SK-N-SH treated with all-trans-retinoic acid at 6 μM for 48 hours (cell line): Measurements from ENCODE around the gene PAPPA2.
A peak's percentile ranks its signal among the peaks of the same experiment; 100 is the strongest.

Experiments used
- ATAC-seq: fragments of 200-7000 bp; cut with Tn5 transposase; 3 replicates; pipeline ENCODE4 v1.9.1; 2020; ENCODE audit warnings: mild to moderate bottlenecking, moderate library complexity
- ARNTL ChIP-seq: fragments of 450-650 bp; formaldehyde crosslinking; IDR thresholded peaks from 2 replicates; pipeline ENCODE4 v1.5.0; 2020; ENCODE audit warnings: low read depth, mild to moderate bottlenecking, moderate library complexity, borderline replicate concordance
- BACH2 ChIP-seq: fragments of 250-450 bp; sonication (Bioruptor Pico); IDR thresholded peaks from 2 replicates; pipeline ENCODE4 v1.9.0; 2021; ENCODE audit warnings: mild to moderate bottlenecking, borderline replicate concordance
- CSDC2 ChIP-seq: fragments of 250-450 bp; sonication (Bioruptor Pico); IDR thresholded peaks from 2 replicates; pipeline ENCODE4 v1.5.0; 2020; ENCODE audit warnings: mild to moderate bottlenecking, moderate library complexity
- ESRRG ChIP-seq: fragments of 250-450 bp; sonication (Bioruptor Pico); IDR thresholded peaks from 2 replicates; pipeline ENCODE4 v1.6.1; 2021; ENCODE audit warnings: mild to moderate bottlenecking
- GLIS3 ChIP-seq: fragments of 250-450 bp; sonication (Bioruptor Pico); IDR thresholded peaks from 2 replicates; pipeline ENCODE4 v1.5.0; 2020; ENCODE audit warnings: mild to moderate bottlenecking, moderate library complexity
- ISL1 ChIP-seq: fragments of 250-450 bp; sonication (Bioruptor Pico); IDR thresholded peaks from 2 replicates; pipeline ENCODE4 v2.1.2; 2022; ENCODE audit warnings: mild to moderate bottlenecking, moderate library complexity
- OSR1 ChIP-seq: fragments of 250-450 bp; sonication (Bioruptor Pico); IDR thresholded peaks from 2 replicates; pipeline ENCODE4 v1.8.0; 2022; ENCODE audit warnings: moderate library complexity, mild to moderate bottlenecking, inconsistent platforms
- PPARA ChIP-seq: fragments of 250-450 bp; sonication (Bioruptor Pico); IDR thresholded peaks from 2 replicates; pipeline ENCODE4 v1.5.0; 2020; ENCODE audit warnings: mild to moderate bottlenecking, borderline replicate concordance
- RARB ChIP-seq: fragments of 250-450 bp; sonication (Bioruptor Pico); IDR thresholded peaks from 2 replicates; pipeline ENCODE4 v1.8.0; 2021; ENCODE audit warnings: mild to moderate bottlenecking, moderate library complexity
- SNAI2 ChIP-seq: fragments of 250-450 bp; sonication (Bioruptor Pico); IDR thresholded peaks from 2 replicates; pipeline ENCODE4 v1.5.0; 2020; ENCODE audit warnings: mild to moderate bottlenecking, moderate library complexity
- TCF4 ChIP-seq: fragments of 250-450 bp; sonication (Bioruptor Pico); IDR thresholded peaks from 2 replicates; pipeline ENCODE4 v1.8.0; 2021; ENCODE audit warnings: mild to moderate bottlenecking, moderate library complexity, borderline replicate concordance
- TOX ChIP-seq: fragments of 250-450 bp; sonication (Bioruptor Pico); IDR thresholded peaks from 2 replicates; pipeline ENCODE4 v1.8.0; 2021; ENCODE audit warnings: mild to moderate bottlenecking, moderate library complexity, borderline replicate concordance
- TSHZ2 ChIP-seq: fragments of 250-450 bp; sonication (Bioruptor Pico); IDR thresholded peaks from 2 replicates; pipeline ENCODE4 v1.5.0; 2020; ENCODE audit warnings: mild to moderate bottlenecking, moderate library complexity
- ZC3H10 ChIP-seq: fragments of 250-450 bp; sonication (Bioruptor Pico); IDR thresholded peaks from 2 replicates; pipeline ENCODE4 v1.5.1; 2021; ENCODE audit warnings: mild to moderate bottlenecking, moderate library complexity
- ZFP3 ChIP-seq: fragments of 250-450 bp; sonication (Bioruptor Pico); IDR thresholded peaks from 2 replicates; pipeline ENCODE4 v1.5.0; 2020; ENCODE audit warnings: mild to moderate bottlenecking, moderate library complexity
- ZFP30 ChIP-seq: fragments of 450-650 bp; formaldehyde crosslinking; IDR thresholded peaks from 2 replicates; pipeline ENCODE4 v1.5.0; 2022; ENCODE audit warnings: mild to moderate bottlenecking, moderate library complexity
- ZNF565 ChIP-seq: fragments of 450-650 bp; formaldehyde crosslinking; conservative IDR thresholded peaks from 2 replicates; pipeline ENCODE4 v1.5.0; 2020; ENCODE audit warnings: low read depth, mild to moderate bottlenecking, moderate library complexity
- ZNF70 ChIP-seq: fragments of 450-650 bp; formaldehyde crosslinking; IDR thresholded peaks from 2 replicates; pipeline ENCODE4 v1.5.0; 2020; ENCODE audit warnings: mild to moderate bottlenecking, moderate library complexity
- ZNF8 ChIP-seq: fragments of 450-650 bp; formaldehyde crosslinking; IDR thresholded peaks from 2 replicates; pipeline ENCODE4 v1.5.0; 2020; ENCODE audit warnings: mild to moderate bottlenecking, moderate library complexity
- TF ChIP-seq, protein P1 (sequence below): fragments of 250-450 bp; sonication (Bioruptor Pico); IDR thresholded peaks from 2 replicates; pipeline ENCODE4 v1.8.0; 2021; ENCODE audit warnings: low read depth, mild to moderate bottlenecking, moderate library complexity, borderline replicate concordance
- TF ChIP-seq, protein P2 (sequence below): fragments of 250-450 bp; sonication (Bioruptor Pico); IDR thresholded peaks from 2 replicates; pipeline ENCODE4 v1.5.1; 2020; ENCODE audit warnings: low read depth, mild to moderate bottlenecking, moderate library complexity
- TF ChIP-seq, protein P3 (sequence below): fragments of 250-450 bp; sonication (Bioruptor Pico); IDR thresholded peaks from 2 replicates; pipeline ENCODE4 v1.8.0; 2020; ENCODE audit warnings: mild to moderate bottlenecking, moderate library complexity, borderline replicate concordance
- TF ChIP-seq, protein P4 (sequence below): fragments of 250-450 bp; sonication (Bioruptor Pico); IDR thresholded peaks from 2 replicates; pipeline ENCODE4 v1.5.1; 2021; ENCODE audit warnings: mild to moderate bottlenecking, moderate library complexity

PAPPA2 gene

DNA sequence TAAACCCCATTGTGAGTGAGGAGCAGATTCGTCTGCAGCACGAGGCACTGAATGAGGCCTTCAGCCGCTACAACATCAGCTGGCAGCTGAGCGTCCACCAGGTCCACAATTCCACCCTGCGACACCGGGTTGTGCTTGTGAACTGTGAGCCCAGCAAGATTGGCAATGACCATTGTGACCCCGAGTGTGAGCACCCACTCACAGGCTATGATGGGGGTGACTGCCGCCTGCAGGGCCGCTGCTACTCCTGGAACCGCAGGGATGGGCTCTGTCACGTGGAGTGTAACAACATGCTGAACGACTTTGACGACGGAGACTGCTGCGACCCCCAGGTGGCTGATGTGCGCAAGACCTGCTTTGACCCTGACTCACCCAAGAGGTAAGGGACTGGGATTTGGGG is 132.2 kb downstream of the PAPPA2 start (continued):
- TF ChIP-seq, protein P1, sequence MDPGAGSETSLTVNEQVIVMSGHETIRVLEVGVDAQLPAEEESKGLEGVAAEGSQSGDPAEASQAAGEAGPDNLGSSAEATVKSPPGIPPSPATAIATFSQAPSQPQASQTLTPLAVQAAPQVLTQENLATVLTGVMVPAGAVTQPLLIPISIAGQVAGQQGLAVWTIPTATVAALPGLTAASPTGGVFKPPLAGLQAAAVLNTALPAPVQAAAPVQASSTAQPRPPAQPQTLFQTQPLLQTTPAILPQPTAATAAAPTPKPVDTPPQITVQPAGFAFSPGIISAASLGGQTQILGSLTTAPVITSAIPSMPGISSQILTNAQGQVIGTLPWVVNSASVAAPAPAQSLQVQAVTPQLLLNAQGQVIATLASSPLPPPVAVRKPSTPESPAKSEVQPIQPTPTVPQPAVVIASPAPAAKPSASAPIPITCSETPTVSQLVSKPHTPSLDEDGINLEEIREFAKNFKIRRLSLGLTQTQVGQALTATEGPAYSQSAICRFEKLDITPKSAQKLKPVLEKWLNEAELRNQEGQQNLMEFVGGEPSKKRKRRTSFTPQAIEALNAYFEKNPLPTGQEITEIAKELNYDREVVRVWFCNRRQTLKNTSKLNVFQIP (CRISPR knock-in tag), result no peak
- TF ChIP-seq ZFP3 (CRISPR knock-in tag) (no peak), ZFP30 (CRISPR knock-in tag) (no peak), OSR1 (CRISPR knock-in tag) (no peak), ZNF70 (CRISPR knock-in tag) (no peak), RARB (no peak), ISL1 (CRISPR knock-in tag) (no peak)

GRCh38 chr1:176601348-176601747 is 138.4 kb downstream of the PAPPA2 start:
- TF ChIP-seq ZFP3 (CRISPR knock-in tag) (no peak), ISL1 (CRISPR knock-in tag) (0 out of 2 replicates have a peak, but pooled peaks have one; percentile 7), TCF4 (CRISPR knock-in tag) (peak; percentile 97), TSHZ2 (CRISPR knock-in tag) (peak; percentile 86; the same call in 1 of the 2 replicates), ZNF565 (CRISPR knock-in tag) (no peak), ZNF8 (CRISPR knock-in tag) (peak; percentile 82), ZNF70 (CRISPR knock-in tag) (0 out of 2 replicates have a peak, but pooled peaks have one; percentile 12), RARB (no peak), ZFP30 (CRISPR knock-in tag) (no peak), ESRRG (CRISPR knock-in tag) (no peak), BACH2 (no peak), TOX (CRISPR knock-in tag) (no peak), SNAI2 (no peak), ZC3H10 (CRISPR knock-in tag) (no peak), CSDC2 (CRISPR knock-in tag) (no peak), GLIS3 (no peak), PPARA (CRISPR knock-in tag) (no peak), OSR1 (CRISPR knock-in tag) (no peak), ARNTL (CRISPR knock-in tag) (no peak)
- TF ChIP-seq, protein P2, sequence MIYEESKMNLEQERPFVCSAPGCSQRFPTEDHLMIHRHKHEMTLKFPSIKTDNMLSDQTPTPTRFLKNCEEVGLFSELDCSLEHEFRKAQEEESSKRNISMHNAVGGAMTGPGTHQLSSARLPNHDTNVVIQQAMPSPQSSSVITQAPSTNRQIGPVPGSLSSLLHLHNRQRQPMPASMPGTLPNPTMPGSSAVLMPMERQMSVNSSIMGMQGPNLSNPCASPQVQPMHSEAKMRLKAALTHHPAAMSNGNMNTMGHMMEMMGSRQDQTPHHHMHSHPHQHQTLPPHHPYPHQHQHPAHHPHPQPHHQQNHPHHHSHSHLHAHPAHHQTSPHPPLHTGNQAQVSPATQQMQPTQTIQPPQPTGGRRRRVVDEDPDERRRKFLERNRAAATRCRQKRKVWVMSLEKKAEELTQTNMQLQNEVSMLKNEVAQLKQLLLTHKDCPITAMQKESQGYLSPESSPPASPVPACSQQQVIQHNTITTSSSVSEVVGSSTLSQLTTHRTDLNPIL, result no peak
- TF ChIP-seq, protein P3, sequence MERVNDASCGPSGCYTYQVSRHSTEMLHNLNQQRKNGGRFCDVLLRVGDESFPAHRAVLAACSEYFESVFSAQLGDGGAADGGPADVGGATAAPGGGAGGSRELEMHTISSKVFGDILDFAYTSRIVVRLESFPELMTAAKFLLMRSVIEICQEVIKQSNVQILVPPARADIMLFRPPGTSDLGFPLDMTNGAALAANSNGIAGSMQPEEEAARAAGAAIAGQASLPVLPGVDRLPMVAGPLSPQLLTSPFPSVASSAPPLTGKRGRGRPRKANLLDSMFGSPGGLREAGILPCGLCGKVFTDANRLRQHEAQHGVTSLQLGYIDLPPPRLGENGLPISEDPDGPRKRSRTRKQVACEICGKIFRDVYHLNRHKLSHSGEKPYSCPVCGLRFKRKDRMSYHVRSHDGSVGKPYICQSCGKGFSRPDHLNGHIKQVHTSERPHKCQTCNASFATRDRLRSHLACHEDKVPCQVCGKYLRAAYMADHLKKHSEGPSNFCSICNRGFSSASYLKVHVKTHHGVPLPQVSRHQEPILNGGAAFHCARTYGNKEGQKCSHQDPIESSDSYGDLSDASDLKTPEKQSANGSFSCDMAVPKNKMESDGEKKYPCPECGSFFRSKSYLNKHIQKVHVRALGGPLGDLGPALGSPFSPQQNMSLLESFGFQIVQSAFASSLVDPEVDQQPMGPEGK (CRISPR knock-in tag), result no peak
- TF ChIP-seq, protein P1 (CRISPR knock-in tag), result no peak
- TF ChIP-seq, protein P4, sequence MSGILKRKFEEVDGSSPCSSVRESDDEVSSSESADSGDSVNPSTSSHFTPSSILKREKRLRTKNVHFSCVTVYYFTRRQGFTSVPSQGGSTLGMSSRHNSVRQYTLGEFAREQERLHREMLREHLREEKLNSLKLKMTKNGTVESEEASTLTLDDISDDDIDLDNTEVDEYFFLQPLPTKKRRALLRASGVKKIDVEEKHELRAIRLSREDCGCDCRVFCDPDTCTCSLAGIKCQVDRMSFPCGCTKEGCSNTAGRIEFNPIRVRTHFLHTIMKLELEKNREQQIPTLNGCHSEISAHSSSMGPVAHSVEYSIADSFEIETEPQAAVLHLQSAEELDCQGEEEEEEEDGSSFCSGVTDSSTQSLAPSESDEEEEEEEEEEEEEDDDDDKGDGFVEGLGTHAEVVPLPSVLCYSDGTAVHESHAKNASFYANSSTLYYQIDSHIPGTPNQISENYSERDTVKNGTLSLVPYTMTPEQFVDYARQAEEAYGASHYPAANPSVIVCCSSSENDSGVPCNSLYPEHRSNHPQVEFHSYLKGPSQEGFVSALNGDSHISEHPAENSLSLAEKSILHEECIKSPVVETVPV (CRISPR knock-in tag), result no peak
- peak; percentile 34; the same call in 1 of the 3 replicates for ATAC-seq
